GM21423 (cell line): ENCODE data around the gene TSPAN12.
"Not testable (repeated sequence)": the region's sequence is repeated elsewhere in the genome, so short reads cannot be mapped to it uniquely, and the experiment has no call there.

Experiments used
- ATAC-seq: cut with Tn5 transposase; IDR thresholded peaks from one replicate; pipeline ENCODE4 v1.9.1; 2021; ENCODE audit warnings: mild to moderate bottlenecking, moderate library complexity; ENCODE audit not compliant: unreplicated experiment

Gene TSPAN12

GRCh38 chr7:120857588-120858573, at the start of gene TSPAN12:
Gene TSPAN12, minus strand, starts transcription at chr7:120858144. Its CDS starts 1,381 bp downstream, at chr7:120856763.
- ATAC-seq: peak; percentile 75

GRCh38 chr7:120898715-120899499, 41.0 kb upstream of the TSPAN12 start:
- no peak for ATAC-seq

GRCh38 chr7:120895253-120895652, 37.3 kb upstream of the TSPAN12 start:
- ATAC-seq: not testable (repeated sequence)

GRCh38 chr7:120885602-120886001, 27.7 kb upstream of the TSPAN12 start:
- not testable (repeated sequence) for ATAC-seq

GRCh38 chr7:120877701-120878100, 19.8 kb upstream of the TSPAN12 start:
- ATAC-seq: no peak

- no peak for ATAC-seq
Measured at GRCh38 chr7:120876922-120877321, 19.0 kb upstream of the TSPAN12 start.

- no peak for ATAC-seq
Measured at GRCh38 chr7:120874722-120875121, 16.8 kb upstream of the TSPAN12 start.

GRCh38 chr7:120874016-120874415, 16.1 kb upstream of the TSPAN12 start:
- ATAC-seq: no peak

GRCh38 chr7:120873401-120873800, 15.5 kb upstream of the TSPAN12 start:
- no peak for ATAC-seq

GRCh38 chr7:120869700-120870099, 11.8 kb upstream of the TSPAN12 start:
- ATAC-seq: no peak

GRCh38 chr7:120867932-120868331, 10.0 kb upstream of the TSPAN12 start:
- no peak for ATAC-seq

GRCh38 chr7:120865191-120865981, 7.4 kb upstream of the TSPAN12 start:
- ATAC-seq: no peak

GRCh38 chr7:120864141-120864900, 6.4 kb upstream of the TSPAN12 start:
- ATAC-seq: no peak

GRCh38 chr7:120862987-120863590, 5.1 kb upstream of the TSPAN12 start:
- ATAC-seq: no peak

- ATAC-seq: no peak
Measured at GRCh38 chr7:120860156-120860555, 2.2 kb upstream of the TSPAN12 start.

GRCh38 chr7:120859459-120859858, 1.5 kb upstream of the TSPAN12 start:
- no peak for ATAC-seq

- peak; percentile 73 for ATAC-seq
Measured at GRCh38 chr7:120856621-120857352, 1.2 kb downstream of the TSPAN12 start.

GRCh38 chr7:120856198-120856597, 1.7 kb downstream of the TSPAN12 start:
- no peak for ATAC-seq

GRCh38 chr7:120852700-120853099, 5.2 kb downstream of the TSPAN12 start:
- ATAC-seq: no peak
